Limb (tissue), 2 donors: ENCODE results near the gene ASCC1.
"Not testable (repeated sequence)": the region's sequence is repeated elsewhere in the genome, so short reads cannot be mapped to it uniquely, and the experiment has no call there.

Source experiments
- DNase-seq, 2 donors: peaks; one replicate each; pipeline ENCODE4 v3.0.0-alpha.2; 2016; ENCODE audit errors: extremely low spot score in 2 of 2

Gene ASCC1

GRCh38 chr10:72173262-72173618 is 42.8 kb downstream of the ASCC1 start:
- no peak for DNase-seq

- no peak for DNase-seq
Measured at GRCh38 chr10:72171175-72171630, 44.9 kb downstream of the ASCC1 start.

GRCh38 chr10:72170733-72171132 is 45.3 kb downstream of the ASCC1 start:
- no peak for DNase-seq

- DNase-seq = no peak
Measured at GRCh38 chr10:72170263-72170662, 45.8 kb downstream of the ASCC1 start.

GRCh38 chr10:72167118-72167517 is 49.0 kb downstream of the ASCC1 start:
- no peak for DNase-seq

GRCh38 chr10:72164617-72165016 is 51.5 kb downstream of the ASCC1 start:
- no peak for DNase-seq

- no peak for DNase-seq
Measured at GRCh38 chr10:72162978-72163377, 53.1 kb downstream of the ASCC1 start.

GRCh38 chr10:72158176-72158575 is 57.9 kb downstream of the ASCC1 start:
- DNase-seq = no peak

GRCh38 chr10:72156223-72156622 is 59.9 kb downstream of the ASCC1 start:
- no peak for DNase-seq

- DNase-seq = no peak
Measured at GRCh38 chr10:72152286-72152685, 63.8 kb downstream of the ASCC1 start.

- not testable (repeated sequence) for DNase-seq
Measured at GRCh38 chr10:72150746-72151478, 65.2 kb downstream of the ASCC1 start.

GRCh38 chr10:72147324-72147584 is 68.8 kb downstream of the ASCC1 start:
- not testable (repeated sequence) for DNase-seq

GRCh38 chr10:72146559-72147323 is 69.3 kb downstream of the ASCC1 start:
- no peak for DNase-seq

GRCh38 chr10:72146071-72146470 is 70.0 kb downstream of the ASCC1 start:
- DNase-seq = no peak

- DNase-seq = no peak
Measured at GRCh38 chr10:72145657-72146056, 70.4 kb downstream of the ASCC1 start.

GRCh38 chr10:72140850-72141249 is 75.2 kb downstream of the ASCC1 start:
- DNase-seq = no peak

GRCh38 chr10:72140174-72140573 is 75.9 kb downstream of the ASCC1 start:
- DNase-seq = no peak

GRCh38 chr10:72137583-72137982 is 78.5 kb downstream of the ASCC1 start:
- DNase-seq = no peak

GRCh38 chr10:72136225-72136624 is 79.9 kb downstream of the ASCC1 start:
- not testable (repeated sequence) for DNase-seq

- no peak for DNase-seq
Measured at GRCh38 chr10:72134785-72135767, 81.0 kb downstream of the ASCC1 start.

- DNase-seq = no peak
Measured at GRCh38 chr10:72133517-72133916, 82.6 kb downstream of the ASCC1 start.

GRCh38 chr10:72132854-72133253 is 83.2 kb downstream of the ASCC1 start:
- no peak for DNase-seq
